ENCODE data around the gene GPC6.

The GPC6 gene

DNA sequence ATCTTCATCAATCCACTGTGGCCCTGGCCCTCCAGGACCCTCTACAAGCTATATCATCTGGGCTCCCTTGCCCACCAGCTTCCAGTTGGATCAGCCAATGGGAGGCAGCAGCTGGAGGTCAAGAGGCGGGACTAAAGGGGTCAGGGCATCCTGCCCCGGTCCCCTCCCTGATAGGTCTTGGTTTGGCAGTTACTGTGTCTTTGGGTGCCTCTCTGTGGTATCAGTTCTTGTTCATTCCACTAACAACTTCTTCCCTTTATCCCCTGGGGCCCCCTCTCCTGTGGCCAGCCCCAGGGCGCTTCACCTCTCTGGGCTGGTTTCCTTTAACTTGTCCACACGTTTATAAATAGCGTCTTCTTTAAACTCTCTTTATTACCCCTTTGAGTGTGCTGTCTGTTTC lies 1169.3 kb downstream of the GPC6 start:
- TF ChIP-seq CTCF (IDR thresholded peaks at IDR 0.05): no peak
- H3K36me3 Mint-ChIP-seq (ENCODE audit: low read depth): peaks cover 31% of the 10 kb centered on the region
- H3K27ac Mint-ChIP-seq: no peak overlapping the region
- no peak for DNase-seq
- H3K9me3 Mint-ChIP-seq: peaks cover 8% of the 10 kb centered on the region
- peaks cover 3% of the 10 kb centered on the region for H3K27me3 Mint-ChIP-seq (ENCODE audit: low read depth, poor library complexity)
- no peak overlapping the region for H3K4me3 Mint-ChIP-seq
- H3K4me1 Mint-ChIP-seq: peaks cover 11% of the 10 kb centered on the region

GRCh38 chr13:94399812-94400211 lies 1173.2 kb downstream of the GPC6 start:
- no peak for DNase-seq
- Mint-ChIP-seq H3K36me3 (ENCODE audit: low read depth) (peaks cover 56% of the 10 kb centered on the region), H3K4me3 (no peak overlapping the region), H3K27ac (no peak overlapping the region), H3K27me3 (ENCODE audit: low read depth, poor library complexity) (no peaks in the 10 kb centered on the region), H3K4me1 (no peaks in the 10 kb centered on the region), H3K9me3 (peaks cover 8% of the 10 kb centered on the region)
- TF ChIP-seq CTCF (IDR thresholded peaks at IDR 0.05): no peak

GRCh38 chr13:94400874-94401273 lies 1174.3 kb downstream of the GPC6 start:
- Mint-ChIP-seq H3K4me1 (no peaks in the 10 kb centered on the region), H3K27ac (no peak overlapping the region), H3K4me3 (no peak overlapping the region), H3K27me3 (ENCODE audit: low read depth, poor library complexity) (no peaks in the 10 kb centered on the region), H3K9me3 (peaks cover 8% of the 10 kb centered on the region), H3K36me3 (ENCODE audit: low read depth) (peaks cover 56% of the 10 kb centered on the region)
- no peak for TF ChIP-seq CTCF (IDR thresholded peaks at IDR 0.05)
- DNase-seq: no peak

- H3K36me3 Mint-ChIP-seq (ENCODE audit: low read depth): peaks cover 18% of the 10 kb centered on the region
Measured at GRCh38 chr13:94408314-94409036, 1181.9 kb downstream of the GPC6 start.

DNA sequence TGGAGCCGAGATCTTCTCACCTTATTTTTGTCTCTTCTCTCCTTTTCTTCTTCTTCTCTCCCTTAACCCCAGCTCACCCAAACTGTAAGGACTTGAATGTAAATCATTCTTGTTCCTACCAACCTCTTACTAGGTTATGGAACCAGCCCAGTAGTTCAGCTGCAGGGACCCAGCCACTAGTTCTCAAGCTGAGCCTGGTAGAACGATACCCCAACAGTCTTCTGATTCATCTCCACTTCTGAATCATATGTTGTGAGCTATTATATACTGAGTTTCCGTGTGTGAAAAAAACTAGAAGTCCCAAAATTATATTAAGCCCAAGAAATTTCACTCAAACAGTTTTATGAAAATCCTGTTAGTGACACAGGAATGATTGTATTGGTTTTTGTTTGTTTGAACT lies 1185.1 kb downstream of the GPC6 start:
- Mint-ChIP-seq H3K4me1 (peaks cover 37% of the 10 kb centered on the region), H3K9me3 (no peaks in the 10 kb centered on the region), H3K27me3 (ENCODE audit: low read depth, poor library complexity) (no peaks in the 10 kb centered on the region), H3K36me3 (ENCODE audit: low read depth) (peaks cover 12% of the 10 kb centered on the region), H3K4me3 (no peak overlapping the region), H3K27ac (no peak overlapping the region)
- TF ChIP-seq CTCF (IDR thresholded peaks at IDR 0.05): no peak
- no peak for DNase-seq

More at GRCh38 chr13:94408314-94409036, 1181.9 kb downstream of the GPC6 start:
- Mint-ChIP-seq H3K4me1 (peaks cover 21% of the 10 kb centered on the region), H3K9me3 (no peaks in the 10 kb centered on the region), H3K27me3 (ENCODE audit: low read depth, poor library complexity) (no peaks in the 10 kb centered on the region), H3K4me3 (no peak overlapping the region), H3K27ac (no peak overlapping the region)
- no peak for DNase-seq
- no peak for TF ChIP-seq CTCF (IDR thresholded peaks at IDR 0.05)

Data from nephron progenitor cell (in vitro differentiated cells).